ENCODE measurements around the gene ASPSCR1. TPM values are rescaled to one million over a fixed set of nuclear protein-coding genes. Genes with fewer than 3 reads are reported as not detected.

Gene ASPSCR1
- total RNA-seq, 1 experiment from 2014 or later, result 60.4 TPM

DNA sequence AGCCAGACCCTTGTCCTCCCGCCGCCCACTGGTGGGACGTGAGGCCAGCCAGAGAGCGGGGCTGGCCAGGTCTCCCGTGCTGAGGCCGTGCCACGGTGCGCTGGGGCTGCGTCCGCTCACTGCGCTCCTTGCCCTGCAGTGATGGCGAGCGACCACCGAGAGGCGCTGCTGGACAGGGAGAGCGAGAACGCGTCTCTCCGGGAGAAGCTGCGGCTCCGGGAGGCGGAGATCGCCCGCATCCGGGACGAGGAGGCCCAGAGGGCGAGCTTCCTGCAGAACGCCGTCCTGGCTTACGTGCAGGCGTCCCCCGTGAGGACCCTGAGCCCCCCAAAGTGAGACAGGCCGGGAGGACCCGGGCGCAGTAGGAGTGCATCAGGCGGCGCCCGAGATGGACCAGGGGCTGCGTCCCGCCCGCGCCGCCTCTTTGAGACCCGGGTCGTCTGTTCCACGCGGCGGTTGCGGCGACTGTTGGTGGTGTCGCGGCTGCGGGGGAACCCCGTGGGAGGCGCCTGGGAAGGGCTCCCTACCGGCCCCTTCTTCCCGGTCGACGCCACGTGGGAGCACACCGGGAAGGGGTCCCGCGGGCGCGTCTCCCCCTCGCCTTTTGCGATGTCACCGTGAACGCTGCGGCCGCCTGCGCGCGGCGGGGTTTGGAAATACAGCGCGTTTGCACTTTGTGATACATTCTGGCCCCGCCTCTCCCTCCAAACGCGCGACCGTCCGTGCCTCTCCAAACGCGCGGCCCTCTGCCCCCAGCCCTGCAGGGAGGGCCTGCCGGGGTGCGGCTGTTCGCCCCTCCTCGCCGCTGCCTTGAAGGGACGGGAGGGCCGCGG lies 53.3 kb downstream of the ASPSCR1 start (continued):
- TF ChIP-seq, protein P1, sequence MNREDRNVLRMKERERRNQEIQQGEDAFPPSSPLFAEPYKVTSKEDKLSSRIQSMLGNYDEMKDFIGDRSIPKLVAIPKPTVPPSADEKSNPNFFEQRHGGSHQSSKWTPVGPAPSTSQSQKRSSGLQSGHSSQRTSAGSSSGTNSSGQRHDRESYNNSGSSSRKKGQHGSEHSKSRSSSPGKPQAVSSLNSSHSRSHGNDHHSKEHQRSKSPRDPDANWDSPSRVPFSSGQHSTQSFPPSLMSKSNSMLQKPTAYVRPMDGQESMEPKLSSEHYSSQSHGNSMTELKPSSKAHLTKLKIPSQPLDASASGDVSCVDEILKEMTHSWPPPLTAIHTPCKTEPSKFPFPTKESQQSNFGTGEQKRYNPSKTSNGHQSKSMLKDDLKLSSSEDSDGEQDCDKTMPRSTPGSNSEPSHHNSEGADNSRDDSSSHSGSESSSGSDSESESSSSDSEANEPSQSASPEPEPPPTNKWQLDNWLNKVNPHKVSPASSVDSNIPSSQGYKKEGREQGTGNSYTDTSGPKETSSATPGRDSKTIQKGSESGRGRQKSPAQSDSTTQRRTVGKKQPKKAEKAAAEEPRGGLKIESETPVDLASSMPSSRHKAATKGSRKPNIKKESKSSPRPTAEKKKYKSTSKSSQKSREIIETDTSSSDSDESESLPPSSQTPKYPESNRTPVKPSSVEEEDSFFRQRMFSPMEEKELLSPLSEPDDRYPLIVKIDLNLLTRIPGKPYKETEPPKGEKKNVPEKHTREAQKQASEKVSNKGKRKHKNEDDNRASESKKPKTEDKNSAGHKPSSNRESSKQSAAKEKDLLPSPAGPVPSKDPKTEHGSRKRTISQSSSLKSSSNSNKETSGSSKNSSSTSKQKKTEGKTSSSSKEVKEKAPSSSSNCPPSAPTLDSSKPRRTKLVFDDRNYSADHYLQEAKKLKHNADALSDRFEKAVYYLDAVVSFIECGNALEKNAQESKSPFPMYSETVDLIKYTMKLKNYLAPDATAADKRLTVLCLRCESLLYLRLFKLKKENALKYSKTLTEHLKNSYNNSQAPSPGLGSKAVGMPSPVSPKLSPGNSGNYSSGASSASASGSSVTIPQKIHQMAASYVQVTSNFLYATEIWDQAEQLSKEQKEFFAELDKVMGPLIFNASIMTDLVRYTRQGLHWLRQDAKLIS (CRISPR knock-in tag; IDR thresholded peaks at IDR 0.05; ENCODE audit: borderline replicate concordance), result no peak
- TF ChIP-seq GRHL2 (CRISPR knock-in tag; IDR thresholded peaks at IDR 0.05; ENCODE audit: insufficient replicate concordance, severe bottlenecking) (no peak), SMAD4 (CRISPR knock-in tag; IDR thresholded peaks at IDR 0.05) (no peak), CREB1 (CRISPR knock-in tag; IDR thresholded peaks at IDR 0.05) (no peak), OVOL2 (CRISPR knock-in tag; IDR thresholded peaks at IDR 0.05; ENCODE audit: borderline replicate concordance) (no peak)
- TF ChIP-seq, protein P2, sequence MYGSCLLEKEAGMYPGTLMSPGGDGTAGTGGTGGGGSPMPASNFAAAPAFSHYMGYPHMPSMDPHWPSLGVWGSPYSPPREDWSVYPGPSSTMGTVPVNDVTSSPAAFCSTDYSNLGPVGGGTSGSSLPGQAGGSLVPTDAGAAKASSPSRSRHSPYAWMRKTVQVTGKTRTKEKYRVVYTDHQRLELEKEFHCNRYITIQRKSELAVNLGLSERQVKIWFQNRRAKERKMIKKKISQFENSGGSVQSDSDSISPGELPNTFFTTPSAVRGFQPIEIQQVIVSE (CRISPR knock-in tag; IDR thresholded peaks at IDR 0.05; ENCODE audit: borderline replicate concordance), result no peak
- TF ChIP-seq, protein P3, sequence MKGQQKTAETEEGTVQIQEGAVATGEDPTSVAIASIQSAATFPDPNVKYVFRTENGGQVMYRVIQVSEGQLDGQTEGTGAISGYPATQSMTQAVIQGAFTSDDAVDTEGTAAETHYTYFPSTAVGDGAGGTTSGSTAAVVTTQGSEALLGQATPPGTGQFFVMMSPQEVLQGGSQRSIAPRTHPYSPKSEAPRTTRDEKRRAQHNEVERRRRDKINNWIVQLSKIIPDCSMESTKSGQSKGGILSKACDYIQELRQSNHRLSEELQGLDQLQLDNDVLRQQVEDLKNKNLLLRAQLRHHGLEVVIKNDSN (CRISPR knock-in tag; IDR thresholded peaks at IDR 0.05), result no peak
- TF ChIP-seq, protein P4, sequence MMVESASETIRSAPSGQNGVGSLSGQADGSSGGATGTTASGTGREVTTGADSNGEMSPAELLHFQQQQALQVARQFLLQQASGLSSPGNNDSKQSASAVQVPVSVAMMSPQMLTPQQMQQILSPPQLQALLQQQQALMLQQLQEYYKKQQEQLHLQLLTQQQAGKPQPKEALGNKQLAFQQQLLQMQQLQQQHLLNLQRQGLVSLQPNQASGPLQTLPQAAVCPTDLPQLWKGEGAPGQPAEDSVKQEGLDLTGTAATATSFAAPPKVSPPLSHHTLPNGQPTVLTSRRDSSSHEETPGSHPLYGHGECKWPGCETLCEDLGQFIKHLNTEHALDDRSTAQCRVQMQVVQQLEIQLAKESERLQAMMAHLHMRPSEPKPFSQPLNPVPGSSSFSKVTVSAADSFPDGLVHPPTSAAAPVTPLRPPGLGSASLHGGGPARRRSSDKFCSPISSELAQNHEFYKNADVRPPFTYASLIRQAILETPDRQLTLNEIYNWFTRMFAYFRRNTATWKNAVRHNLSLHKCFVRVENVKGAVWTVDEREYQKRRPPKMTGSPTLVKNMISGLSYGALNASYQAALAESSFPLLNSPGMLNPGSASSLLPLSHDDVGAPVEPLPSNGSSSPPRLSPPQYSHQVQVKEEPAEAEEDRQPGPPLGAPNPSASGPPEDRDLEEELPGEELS (CRISPR knock-in tag; IDR thresholded peaks at IDR 0.05), result peak; percentile 44

DNA sequence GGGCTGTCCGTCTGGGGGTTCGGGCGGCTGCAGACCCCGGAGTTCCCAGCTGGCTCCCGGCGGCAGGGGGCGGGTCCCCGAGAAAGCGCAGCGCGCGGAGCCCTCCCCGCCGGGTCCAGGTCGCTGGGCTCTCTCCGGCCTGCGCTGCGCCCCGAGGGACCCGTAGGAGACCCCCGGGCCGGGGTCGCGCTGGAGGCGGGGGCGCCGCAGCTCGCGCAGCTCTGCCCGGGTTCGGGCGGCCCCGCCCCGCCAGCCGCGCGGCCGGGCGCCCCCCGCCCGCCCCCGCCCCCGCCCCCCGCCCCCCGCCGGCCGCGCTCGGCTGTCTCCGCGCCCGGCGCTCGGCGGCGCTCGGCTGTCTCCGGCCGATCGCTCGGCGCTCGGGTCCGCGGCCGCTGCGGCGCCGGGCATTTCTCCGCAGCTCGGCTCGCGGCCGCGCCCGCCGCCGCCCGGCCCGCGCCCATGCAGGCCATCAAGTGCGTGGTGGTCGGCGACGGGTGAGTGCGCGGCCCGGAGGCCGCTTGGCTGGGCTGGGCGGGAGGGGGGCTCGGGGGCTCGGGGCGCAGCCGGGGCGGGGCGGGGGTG lies 54.0 kb downstream of the ASPSCR1 start, which contains the start of gene RAC3:
Gene RAC3, plus strand, starts transcription at position 376 of the 582 bp plus-strand sequence. Its CDS starts 84 bp downstream, at position 460.
- 0 out of 2 replicates have a peak, but pooled peaks cover 6% of the 10 kb centered on the region for H3K36me3 Mint-ChIP-seq
- no peaks in the 10 kb centered on the region for H3K9me3 Mint-ChIP-seq
- CTCF ChIA-PET, result interaction anchor here (0.9 to 5.7 kb wide), 22 partner anchors 12 to 269 kb away, joined by 4 to 119 read pairs (median 13); partner anchors contain the start of genes CENPX, FASN, GPS1 and LRRC45
- DNase-seq (ENCODE audit: low spot score) (peak; percentile 56), ATAC-seq (peak; percentile 47)
- POLR2A ChIA-PET, result interaction anchor here (0.8 to 1.1 kb wide), 3 partner anchors 8 to 28 kb away, joined by 3 to 5 read pairs (median 4); partner anchors contain the start of genes CENPX and LRRC45
- H3K27ac Mint-ChIP-seq, result no peak within 1 kb of the TSS
- TF ChIP-seq ETV6 (CRISPR knock-in tag; IDR thresholded peaks at IDR 0.05), result 0 out of 2 replicates have a peak, but pooled peaks have one; percentile 0
- no peak for TF ChIP-seq IRF2 (CRISPR knock-in tag; IDR thresholded peaks at IDR 0.05; ENCODE audit: borderline replicate concordance, low read depth)
- TF ChIP-seq, protein P5, sequence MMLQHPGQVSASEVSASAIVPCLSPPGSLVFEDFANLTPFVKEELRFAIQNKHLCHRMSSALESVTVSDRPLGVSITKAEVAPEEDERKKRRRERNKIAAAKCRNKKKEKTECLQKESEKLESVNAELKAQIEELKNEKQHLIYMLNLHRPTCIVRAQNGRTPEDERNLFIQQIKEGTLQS (CRISPR knock-in tag; conservative IDR thresholded peaks at IDR 0.05), result no peak
- no peak for TF ChIP-seq ZNF396 (CRISPR knock-in tag; IDR thresholded peaks at IDR 0.05; ENCODE audit: borderline replicate concordance)
- no peak for TF ChIP-seq CBFB (CRISPR knock-in tag; IDR thresholded peaks at IDR 0.05; ENCODE audit: low read depth)
- H3K27me3 Mint-ChIP-seq (ENCODE audit: low read depth), result no peaks in the 10 kb centered on the region
- H3K4me1 Mint-ChIP-seq, result peaks cover 14% of the 10 kb centered on the region
- H3K4me3 Mint-ChIP-seq, result peak within 1 kb of the TSS; percentile 73
